ENCODE results near the gene SUMO4.
"Not testable (repeated sequence)": the region's sequence is repeated elsewhere in the genome, so short reads cannot be mapped to it uniquely, and the experiment has no call there.

The SUMO4 gene

DNA sequence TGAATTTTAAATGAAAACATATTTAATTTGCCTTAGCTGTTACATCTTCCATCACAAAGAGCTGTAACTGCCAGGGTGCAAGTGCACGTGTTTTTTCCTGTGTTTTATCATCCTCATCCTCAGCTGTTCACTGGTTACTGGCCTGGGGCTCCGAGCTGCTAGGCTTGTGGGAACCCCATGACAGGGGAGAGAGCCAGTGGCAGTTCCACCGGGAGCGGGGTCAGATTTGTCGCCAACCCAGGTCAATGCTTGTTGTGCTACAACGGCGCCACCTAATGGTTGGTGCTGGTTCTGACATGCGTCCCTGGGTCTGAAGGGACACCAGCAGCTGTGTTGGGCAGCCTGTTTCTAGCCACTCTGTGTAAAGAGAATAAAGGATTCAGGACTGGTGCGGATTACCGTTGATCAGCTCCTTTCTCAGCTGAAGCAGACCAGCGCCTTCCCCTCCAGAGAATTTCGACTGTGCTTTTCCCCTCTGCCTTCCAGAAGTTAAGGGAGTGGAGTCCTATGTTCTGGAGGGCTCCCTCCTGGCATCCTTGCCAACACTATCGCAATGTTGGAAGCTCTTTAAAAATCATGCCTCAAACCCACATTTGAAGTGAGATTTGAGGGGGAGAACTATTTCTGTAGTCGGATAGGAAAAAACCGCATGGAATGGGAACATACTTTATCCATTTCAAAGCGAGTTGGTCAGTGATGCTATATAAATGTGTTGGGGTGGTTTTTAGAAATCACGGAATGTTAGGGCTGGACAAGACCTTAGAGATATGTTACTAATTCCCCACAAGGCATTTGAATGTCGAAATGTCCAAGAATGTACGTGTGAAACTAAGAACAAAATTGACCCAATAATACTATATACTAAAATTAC, 32.1 kb downstream of the SUMO4 start:
- DNase-seq (ENCODE audit: low read depth in 2 of 2), result peak; percentile 63 to 78

DNA sequence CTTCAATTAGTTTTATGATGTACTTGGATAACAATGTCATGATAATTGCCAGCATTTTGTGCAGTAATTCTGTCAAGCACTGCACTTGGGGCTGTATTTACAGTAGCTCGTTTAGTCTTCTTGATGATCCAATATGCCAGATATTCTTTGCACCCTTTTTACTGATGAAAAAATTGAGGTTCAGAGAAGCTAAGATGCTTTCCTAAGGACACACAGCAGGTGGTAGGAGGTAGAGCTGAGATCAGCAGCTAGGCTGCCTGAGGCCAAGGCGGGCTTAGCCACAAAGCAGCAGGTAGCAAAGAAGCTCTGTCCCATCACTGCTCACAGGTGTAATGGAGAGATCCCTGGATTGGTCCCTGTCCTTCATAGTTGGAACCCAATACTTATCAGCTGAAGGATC, 33.3 kb downstream of the SUMO4 start:
- DNase-seq (ENCODE audit: low read depth in 2 of 2), result no peak

DNA sequence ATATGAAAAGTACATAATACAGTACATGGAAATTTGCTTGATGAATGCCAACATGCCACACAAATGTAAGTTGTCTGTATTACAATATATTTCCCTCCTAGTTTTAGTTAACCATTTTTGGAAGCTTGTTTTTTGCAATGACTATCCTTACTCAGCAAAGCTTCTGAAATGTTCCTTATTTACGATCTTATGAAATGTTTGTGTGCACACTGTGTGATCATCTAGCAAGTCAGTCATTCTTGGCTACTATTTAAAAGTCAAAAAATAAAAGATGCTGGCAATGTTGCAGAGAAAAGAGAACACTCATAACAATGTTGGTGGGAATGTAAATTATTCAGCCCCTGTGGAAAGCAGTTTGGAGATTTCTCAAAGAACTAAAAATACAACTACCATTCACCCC, 33.8 kb downstream of the SUMO4 start:
- DNase-seq (ENCODE audit: low read depth in 2 of 2), result no peak

DNA sequence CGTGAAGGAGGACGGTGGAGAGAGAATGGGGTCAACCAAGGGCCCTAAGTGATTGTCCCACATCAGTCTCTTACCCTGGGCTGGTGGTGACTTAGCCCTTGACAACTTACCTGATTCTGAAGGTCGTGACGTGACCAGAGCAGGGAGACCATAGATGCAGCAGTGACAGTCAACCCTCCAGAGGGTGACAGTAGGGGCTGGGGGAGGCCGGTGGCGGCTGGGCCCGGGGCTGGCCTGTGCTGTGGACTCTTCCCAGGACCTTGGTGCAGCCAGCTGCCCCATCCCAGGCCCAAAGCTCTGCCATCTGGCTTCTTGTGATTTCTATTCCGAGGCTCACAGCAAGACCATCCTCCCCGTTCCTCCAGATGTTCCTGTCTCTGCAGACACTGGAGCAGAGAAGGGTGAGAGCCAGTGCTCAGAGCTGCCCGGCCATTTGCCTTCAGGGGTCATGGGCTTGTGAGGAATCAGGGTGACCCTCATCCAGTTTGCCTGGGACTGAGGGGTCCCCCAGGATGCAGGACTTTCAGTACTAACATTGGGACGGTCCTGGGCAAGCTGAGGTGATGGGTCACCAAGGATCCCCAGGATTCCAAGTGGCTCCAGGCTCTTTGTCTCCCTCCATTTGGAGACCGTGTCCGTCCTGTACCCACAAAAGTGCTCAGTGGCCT, 36.0 kb downstream of the SUMO4 start:
- DNase-seq (ENCODE audit: low read depth in 2 of 2), result no peak

DNA sequence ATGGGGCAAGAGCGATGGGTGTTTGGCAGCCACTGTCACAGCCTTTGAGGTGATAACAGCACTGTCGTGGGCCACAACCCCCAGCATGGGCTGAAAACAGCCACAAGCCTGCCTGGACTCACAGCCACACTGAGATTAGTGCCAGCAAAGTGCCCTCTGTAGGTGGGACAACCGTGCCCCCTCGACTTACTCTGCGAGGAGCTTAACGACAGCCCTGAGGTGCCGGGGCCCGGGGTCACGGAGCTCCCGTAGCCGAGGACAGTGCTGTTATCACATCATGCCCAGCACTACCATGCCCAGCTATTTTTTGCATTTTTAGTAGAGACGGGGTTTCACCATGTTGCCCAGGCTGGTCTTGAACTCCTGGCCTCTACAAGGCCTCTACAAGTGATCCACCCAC, 36.6 kb downstream of the SUMO4 start:
- DNase-seq (ENCODE audit: low read depth in 2 of 2), result no peak

DNA sequence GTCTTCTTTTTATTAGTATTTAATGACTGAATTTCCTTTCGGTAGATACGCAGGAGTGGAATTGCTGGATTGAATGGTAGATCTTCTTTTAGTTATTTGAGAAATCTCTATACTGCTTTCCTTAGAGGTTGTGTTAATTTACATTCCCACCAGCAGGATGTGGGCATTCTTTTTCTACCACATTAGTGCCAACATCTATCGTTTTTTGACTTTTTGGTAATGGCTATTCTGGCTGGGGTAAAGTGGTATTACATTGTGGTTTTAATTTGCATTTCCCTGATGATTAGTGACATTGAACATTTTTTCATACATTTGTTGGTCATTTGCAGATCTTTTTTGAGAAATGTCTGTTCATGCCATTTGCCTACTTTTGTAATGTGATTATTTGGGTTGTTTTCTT, 37.1 kb downstream of the SUMO4 start:
- DNase-seq (ENCODE audit: low read depth in 2 of 2), result no peak

DNA sequence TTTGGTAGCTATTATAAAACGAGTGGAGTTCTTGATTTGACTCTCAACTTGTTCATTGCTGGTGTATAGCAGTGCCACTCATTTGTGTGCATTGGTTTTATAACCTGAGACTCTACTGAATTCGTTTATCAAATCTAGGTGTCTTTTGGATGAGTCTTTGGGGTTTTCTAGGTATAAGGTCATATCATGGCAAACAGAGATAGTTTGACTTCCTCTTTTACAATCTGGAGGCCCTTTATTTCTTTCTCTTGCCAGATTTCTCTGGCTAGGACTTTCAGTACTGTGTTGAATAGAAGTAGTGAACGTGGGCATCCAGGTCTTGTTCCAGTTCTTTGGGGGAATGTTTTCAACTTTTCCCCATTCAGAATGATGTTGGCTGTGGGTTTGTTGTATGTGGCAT, 38.8 kb downstream of the SUMO4 start:
- DNase-seq (ENCODE audit: low read depth in 2 of 2), result no peak

DNA sequence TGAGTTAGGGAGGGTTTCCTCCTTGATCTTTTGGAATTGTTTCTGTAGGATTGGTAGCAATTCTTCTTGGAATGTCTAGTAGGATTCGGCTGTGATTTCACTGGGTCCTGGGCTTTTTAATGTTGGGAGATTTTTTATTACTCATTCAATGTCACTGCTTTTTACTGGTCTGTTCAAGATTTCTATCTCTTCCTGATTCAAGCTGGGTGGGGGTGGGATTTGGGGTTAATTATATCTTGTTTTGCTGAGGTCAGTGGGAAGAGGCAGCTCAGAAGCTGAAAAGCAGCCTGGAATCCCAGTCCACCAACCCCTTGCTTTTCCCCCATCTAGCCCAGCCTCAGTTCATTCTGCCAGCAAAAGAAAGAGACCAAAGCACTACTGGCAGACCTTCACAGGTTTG, 39.6 kb downstream of the SUMO4 start:
- no peak for DNase-seq (ENCODE audit: low read depth in 2 of 2)

DNA sequence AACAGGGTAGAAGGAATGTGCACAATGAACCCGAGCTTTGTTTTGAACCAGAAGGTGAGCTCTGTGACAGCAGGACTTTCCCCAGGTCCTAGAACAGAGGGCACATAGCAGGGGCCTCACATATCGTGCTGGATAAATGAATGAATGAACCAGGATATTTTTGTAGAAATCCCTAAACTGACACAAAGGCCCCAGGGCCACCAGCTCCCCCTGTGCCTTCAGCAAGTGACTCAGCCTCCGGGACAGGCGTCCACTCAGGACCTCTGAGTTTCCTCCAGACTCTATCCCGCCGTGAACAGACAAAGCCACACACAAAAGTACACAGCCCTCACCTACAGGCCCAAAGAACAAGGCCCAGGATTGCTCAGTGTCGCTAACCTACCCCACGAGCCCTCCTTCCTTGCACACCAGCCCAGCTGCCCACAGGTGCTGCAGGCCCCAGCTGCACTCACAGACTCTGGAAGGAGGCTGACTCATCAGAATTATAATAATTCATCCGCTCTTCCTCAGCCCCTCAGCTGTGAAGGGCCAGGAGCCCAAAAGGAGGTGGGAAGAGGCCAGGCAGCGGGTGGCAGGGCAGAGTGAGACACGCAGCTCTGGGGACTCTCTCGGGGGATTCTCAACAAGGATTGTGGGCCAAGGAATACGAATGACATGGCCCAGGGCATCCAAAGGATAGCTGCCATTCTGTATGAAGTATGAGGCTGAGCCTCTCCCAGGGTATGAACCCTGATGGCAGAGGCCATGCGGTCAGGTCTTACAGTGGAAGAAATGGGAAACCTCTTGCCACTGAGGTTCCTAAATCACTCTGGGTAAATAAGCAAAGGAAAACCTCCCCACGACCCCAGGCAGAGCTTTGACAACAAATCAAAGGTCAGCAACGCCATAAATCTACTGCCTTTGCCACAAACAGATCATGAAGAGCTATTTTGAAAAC, 40.9 kb downstream of the SUMO4 start:
- DNase-seq (ENCODE audit: low read depth in 2 of 2), result no peak

DNA sequence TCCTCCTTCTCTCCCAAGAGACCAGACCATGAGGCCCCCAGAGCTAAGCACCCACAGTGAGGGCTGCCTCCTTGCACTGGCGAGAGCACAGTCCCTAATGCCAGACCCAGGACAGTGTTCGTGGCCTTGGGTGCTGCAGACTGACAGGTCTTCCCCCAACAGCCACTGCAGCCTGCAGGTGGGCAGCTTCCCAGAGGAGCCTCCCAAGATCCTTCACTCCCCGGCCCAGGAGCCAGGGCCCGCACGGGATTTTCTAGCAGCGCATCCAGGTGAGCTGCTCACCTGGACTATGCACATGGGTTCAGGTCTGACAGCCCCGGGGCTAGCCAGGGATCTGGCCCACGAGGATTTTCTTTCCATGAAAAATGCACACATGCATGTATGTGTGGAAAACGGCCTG, 41.7 kb downstream of the SUMO4 start:
- no peak for DNase-seq (ENCODE audit: low read depth in 2 of 2)

DNA sequence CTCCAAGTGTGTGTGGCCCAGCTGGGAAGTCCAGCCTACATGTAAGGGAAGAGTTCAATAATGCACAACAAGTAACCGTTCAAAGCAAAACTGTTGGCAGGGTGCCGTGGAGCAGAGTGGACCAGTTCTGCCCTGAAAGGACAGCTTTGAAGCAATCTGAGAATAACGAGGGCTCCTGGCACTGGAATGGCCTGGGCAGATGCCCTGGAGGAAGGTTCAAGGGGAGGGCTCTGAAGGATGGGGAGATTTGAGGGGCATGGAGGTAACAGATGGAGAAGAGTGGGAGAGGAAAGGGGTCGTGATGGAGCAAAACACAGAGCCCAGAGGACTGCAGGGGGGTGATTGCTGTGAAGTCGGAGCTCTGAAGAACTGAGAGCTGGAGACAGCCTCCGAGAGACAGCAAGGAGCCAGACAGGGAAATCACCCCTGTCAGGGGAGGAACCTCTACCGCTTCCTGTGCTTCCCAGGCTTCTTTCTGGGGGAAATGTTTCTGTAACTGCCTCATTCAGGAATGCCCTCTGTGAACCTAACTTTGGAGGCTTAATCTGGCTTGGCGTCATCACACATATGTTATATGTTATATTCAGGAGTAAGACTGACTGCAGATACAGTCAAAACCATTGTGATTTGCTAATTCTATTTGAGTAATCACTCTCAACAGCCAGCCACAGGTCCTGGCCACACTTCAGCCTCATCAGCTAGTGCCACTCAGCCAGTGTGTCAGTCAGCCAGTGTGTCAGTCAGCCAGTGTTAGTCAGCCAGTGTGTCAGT, 43.5 kb downstream of the SUMO4 start:
- no peak for DNase-seq (ENCODE audit: low read depth in 2 of 2)

DNA sequence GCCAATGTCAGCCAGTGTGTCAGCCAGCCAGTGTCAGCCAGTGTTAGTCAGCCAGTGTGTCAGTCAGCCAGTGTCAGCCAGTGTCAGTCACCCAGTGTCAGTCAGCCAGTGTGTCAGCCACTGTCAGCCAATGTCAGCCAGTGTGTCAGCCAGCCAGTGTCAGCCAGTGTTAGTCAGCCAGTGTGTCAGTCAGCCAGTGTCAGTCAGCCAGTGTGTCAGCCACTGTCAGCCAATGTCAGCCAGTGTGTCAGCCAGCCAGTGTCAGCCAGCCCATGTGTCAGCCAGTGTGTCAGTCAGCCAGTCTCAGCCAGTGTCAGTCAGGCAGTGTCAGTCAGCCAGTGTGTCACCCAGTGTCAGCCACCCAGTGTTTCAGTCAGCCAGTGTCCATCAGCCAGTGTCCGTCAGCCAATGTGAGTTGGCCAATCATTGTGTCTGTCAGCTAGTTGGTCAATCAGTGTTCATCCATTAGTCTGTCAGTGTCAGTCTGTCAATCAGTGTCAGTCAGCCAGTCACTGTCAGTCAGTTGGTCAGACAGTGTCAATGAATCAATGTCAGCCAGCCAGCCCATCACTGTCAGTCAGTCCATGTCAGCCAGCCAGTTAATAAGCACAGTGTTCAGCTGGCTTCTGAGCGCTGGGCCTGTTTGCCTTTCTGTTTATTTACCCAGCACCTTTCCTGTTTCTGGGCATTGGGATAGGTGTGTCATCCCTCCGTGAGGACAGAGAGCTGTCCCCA, 44.5 kb downstream of the SUMO4 start:
- DNase-seq (ENCODE audit: low read depth in 2 of 2), result not testable (repeated sequence)

DNA sequence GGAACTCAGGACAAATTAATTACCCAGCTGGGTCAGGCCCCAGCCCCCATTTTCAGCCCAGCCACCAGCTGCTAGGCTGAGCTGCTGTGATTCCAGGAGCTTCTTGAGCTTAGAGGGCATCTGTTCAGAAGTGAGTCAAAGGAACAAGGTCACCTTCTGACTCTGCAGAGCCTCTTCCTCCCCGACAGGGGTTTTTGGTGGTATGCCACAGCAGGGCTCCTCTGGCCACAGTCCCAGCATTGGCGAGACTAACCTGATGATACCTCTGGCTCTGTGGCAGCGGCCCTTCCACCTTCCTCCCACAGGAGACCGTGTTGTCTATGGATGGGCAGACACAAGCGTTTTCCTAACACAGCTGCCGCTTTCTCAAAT, 45.0 kb downstream of the SUMO4 start:
- DNase-seq (ENCODE audit: low read depth in 2 of 2), result no peak

DNA sequence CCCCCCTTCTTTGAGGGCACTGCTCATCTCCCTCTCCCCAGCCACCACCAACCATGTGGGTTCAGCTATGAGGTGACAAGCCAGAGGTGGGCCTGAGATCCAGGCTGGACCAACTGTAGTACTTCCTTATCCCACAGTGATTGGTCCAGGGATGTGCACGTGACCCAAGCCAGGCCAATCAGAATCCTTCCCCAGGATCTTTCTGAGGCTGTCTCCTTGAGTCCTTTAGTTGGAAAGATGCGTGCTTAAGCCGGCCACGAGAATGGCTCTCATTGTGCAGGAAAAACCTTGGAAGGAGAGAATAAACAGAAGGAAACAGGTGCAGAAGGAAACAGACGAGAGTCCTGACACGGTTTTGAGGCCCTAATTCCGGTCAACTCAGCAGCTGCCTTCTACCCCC, 45.5 kb downstream of the SUMO4 start:
- DNase-seq (ENCODE audit: low read depth in 2 of 2), result no peak

DNA sequence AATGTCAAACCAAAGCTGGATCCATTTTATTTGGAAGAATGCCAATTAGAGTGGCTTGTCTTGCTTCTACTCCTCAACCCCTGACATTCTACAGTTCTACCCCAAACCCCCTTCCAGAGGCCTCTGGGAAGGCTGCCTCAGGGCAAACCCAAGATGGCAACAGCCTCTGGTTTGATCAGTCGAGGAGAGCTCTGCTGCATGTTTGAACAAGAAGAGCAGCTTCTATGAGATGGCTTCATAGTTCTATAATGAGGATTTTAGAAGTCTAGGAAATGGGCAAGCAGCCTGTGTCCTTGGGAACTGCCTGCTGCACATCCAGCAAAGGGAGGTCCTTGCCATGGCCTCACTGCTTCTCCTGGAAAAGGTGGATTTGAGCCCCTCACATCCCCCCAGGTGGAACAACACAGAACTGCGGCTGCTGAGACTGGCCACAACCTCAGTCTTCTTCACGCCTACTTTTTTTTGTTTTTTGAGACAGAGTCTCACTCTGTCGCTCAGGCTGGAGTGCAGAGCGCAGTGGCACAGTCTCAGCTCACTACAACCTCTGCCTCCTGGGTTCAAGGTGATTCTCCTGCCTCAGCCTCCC, 46.8 kb downstream of the SUMO4 start:
- DNase-seq (ENCODE audit: low read depth in 2 of 2), result no peak

DNA sequence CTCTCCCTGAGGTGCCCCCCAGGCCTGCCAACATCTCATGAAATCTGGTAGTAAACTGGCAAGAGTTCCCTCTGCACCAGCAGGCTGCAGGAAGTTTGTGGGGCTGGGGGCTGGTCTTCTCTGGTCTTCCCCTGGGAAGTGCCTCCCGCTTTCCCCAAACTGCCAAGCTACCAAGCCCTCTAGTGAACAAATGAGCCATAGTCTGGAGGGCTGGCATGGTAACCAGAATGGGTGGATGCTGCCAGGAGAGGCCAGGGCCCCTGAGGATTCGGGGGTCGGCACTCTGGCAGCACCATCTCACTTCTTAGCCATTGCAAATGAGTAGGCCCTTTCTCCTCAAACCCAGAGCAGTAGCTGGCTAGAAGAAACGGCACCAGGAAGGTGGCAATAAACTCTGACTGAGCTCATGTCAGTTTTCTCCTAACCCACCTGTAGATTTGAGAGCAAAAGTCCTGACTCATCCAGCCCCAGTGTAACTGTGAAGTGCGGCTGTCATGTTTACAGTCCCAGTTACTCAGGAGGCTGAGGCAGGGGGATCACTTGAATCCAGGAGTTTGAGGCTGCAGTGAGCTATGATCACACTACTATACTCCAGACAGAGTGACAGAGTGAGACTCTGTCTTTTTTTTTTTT, 48.9 kb downstream of the SUMO4 start:
- DNase-seq (ENCODE audit: low read depth in 2 of 2), result no peak

DNA sequence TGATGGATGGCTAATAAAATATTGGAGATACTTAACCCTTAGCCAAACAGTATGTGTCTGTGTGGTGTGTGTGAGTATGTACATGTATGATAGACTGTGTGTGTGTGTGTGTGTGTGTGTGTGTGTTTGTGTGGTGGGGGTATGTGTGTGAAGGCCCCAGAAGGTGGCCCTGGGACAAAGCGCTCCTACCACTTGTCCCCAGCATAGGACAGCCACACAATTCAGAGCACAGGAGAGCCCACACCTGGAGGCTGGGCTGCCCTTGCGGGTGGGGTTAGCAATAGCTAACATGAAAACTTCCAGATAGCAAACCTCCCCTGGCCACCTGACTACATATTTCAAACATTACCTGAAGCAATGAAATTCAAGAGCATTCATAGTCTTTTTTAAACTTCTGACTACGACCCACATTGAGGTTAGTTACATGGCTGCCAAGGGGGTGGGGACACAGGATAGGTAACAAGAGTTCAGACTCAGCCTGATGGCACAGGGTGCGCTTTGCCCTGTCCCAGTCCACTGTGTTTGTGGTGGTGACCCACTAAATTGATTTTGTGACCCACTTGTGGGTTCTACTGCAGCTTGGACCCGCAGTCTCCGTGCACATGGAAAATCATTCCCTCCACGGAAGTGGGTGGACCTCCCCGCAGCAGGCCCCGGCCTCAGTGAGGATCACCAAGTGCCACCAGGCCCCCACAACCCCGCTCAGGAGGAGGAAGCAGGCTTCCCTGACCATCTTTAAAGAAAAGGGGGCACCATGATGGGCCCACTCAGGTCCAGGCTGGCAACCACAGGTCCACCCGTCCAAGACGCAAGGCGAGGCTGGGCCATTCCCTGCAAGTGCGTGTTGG, 50.0 kb downstream of the SUMO4 start:
- no peak for DNase-seq (ENCODE audit: low read depth in 2 of 2)

Data from stimulated activated CD8-positive, alpha-beta memory T cell treated with anti-CD3 and anti-CD28 coated beads, Interleukin-15, amount 100 ng/mL, for 4 hours (primary cell).